GM12875 (cell line): Measurements from ENCODE around the gene B4GALT5.
"Not testable (repeated sequence)": the region's sequence is repeated elsewhere in the genome, so short reads cannot be mapped to it uniquely, and the experiment has no call there.

ENCODE experiments used
- H3K4me3 ChIP-seq: one replicate; pipeline ENCODE4 v1.5.1; 2011; ENCODE audit warnings: low read depth, low read length, control low read depth
- TF ChIP-seq, protein P1 (sequence below): IDR thresholded peaks from 2 replicates; pipeline ENCODE4 v1.5.1; 2011; ENCODE audit warnings: low read depth, mild to moderate bottlenecking, control low read depth, inconsistent platforms, low read length, moderate library complexity, borderline replicate concordance; ENCODE audit not compliant: insufficient read depth

B4GALT5 gene

DNA sequence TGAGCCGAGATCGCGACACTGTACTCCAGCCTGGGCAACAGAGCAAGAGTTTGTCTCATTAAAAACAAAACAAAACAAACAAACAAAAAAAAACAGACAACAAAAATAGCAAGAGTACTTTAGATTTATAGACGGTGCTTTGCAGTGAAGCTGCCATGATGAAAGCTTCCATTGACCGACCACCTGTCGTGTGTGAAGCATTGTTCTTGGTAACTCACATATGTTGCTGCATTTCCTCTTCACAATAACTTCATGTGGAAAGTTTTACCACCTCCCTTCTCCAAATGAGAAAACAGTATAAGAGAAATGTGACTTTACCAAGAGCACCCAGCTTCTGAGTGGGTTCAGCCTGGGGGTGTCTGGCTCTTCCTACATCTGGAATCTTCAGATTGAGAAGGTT lies 89.4 kb downstream of the B4GALT5 start:
- TF ChIP-seq, protein P1, sequence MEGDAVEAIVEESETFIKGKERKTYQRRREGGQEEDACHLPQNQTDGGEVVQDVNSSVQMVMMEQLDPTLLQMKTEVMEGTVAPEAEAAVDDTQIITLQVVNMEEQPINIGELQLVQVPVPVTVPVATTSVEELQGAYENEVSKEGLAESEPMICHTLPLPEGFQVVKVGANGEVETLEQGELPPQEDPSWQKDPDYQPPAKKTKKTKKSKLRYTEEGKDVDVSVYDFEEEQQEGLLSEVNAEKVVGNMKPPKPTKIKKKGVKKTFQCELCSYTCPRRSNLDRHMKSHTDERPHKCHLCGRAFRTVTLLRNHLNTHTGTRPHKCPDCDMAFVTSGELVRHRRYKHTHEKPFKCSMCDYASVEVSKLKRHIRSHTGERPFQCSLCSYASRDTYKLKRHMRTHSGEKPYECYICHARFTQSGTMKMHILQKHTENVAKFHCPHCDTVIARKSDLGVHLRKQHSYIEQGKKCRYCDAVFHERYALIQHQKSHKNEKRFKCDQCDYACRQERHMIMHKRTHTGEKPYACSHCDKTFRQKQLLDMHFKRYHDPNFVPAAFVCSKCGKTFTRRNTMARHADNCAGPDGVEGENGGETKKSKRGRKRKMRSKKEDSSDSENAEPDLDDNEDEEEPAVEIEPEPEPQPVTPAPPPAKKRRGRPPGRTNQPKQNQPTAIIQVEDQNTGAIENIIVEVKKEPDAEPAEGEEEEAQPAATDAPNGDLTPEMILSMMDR, result no peak
- H3K4me3 ChIP-seq, result no peak overlapping the region

DNA sequence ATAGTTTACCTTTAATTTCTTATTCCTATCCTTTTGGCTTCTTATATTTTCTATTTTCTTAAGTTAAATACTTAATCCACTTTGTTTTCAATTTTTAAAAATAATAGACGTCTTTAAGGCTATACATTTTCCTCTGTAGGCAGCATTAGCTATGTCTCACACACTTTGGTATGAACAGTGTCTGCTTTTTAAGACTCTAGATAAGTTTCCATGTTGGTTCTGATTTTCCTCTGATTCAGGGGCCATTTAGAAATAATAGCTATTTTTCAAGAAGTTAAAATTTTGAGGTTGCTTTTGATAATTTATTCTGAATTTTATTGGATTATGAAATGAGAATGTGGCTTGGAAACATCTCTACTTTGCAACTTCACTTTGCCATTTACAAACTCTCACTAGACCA lies 91.4 kb downstream of the B4GALT5 start:
- TF ChIP-seq, protein P1, result no peak
- H3K4me3 ChIP-seq, result no peak overlapping the region

DNA sequence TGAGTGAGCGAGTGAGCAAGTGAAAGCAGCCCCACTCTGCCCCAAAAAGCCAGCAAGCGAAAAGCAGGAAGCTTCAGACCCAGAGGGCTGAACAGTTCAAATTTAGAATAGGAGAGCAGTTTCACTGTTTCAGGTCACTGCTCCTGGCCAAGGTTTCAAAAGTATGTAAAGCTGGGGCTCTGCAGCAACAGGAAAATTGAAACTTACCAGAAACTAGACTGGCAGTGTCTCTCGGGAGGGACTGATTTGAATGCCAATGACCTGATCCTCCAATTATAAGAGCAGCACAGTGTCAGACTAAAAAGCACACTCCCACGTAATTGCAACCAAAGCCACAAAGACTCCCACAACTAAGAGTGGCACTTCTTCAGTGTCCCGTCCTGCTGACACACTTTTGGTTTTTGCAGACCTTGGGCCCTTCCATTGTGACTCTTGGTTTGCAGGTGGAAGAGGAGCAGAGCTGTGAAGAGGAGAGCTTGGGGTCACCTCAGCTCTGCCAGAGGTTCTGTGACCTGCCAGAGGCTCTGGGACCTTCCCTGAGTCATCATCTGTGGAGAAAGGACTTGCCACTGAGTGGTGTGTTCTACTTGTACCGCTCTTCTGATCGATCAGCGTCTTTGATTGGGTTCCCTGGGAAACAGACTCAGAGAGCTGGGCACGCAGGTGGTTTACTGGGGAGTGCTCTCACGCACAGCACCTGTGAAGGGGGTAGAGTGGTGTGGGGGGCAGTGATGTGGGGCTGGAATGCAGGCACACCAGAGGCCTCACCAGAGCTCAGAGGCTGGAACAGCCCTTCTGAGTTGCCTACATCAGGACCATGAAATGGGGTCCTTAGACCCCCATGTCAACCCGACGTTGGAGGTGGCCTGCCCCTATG lies 93.1 kb downstream of the B4GALT5 start:
- H3K4me3 ChIP-seq, result no peak overlapping the region
- TF ChIP-seq, protein P1, result no peak

DNA sequence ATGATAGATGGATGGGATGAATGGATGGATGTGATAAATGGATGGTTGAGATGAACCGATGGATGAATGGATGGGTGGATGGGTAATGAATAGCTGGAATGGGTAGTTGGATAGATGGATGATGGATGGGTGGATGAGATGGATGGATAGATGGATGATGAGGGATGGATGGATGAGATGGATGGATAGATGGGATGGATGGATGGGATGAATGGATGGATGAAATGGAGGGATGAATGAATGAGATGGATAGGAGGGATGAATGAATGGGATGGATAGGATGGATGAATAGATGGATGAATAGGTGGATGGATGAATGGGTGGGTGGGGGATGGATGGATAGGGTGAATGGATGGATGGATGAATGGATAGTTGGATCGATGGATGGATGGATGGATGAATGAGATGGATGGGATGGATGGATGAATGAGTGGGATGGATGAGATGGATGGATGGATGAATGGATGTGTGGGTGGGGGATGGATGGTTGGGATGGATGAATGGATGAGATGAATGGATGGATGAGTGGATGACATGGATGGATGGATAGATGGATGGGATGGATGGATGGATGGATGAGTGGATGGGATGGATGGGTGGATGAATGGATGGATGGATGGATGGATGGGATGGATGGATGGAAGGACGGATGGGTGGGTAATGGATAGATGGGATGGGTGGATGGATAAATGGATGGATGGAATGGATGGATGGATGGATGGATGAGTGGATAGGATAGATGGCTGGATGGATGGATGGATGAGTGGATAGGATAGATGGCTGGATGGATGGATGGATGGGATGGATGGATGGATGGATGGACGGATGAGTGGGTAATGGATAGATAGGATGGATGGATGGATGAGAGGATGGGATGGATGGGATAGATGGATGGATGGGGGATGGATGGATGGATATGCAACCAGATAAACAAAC lies 94.3 kb downstream of the B4GALT5 start:
- no peak overlapping the region for H3K4me3 ChIP-seq

DNA sequence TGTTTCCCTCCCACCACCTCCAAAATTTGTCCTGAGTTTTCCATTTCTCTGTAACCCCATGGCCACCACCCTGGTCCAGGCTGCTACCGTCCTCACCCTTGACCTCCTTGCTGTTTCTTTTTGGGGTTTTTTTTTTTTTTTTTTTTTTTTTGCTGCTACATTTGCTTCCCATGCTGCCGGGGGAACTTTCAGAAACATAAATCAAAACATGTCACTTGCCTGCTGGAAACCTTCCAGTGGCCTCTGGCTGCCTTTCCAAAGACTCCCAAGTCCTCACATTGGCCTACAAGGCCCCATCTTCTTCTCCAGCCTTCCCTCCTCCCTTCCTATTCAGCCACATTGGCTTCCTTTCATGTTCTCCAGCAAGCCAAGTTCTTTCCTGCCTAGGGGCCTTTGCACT lies 95.4 kb downstream of the B4GALT5 start:
- TF ChIP-seq, protein P1, result no peak
- no peak overlapping the region for H3K4me3 ChIP-seq

More for the DNA sequence above, 94.3 kb downstream of the B4GALT5 start:
- TF ChIP-seq, protein P1, result no peak

DNA sequence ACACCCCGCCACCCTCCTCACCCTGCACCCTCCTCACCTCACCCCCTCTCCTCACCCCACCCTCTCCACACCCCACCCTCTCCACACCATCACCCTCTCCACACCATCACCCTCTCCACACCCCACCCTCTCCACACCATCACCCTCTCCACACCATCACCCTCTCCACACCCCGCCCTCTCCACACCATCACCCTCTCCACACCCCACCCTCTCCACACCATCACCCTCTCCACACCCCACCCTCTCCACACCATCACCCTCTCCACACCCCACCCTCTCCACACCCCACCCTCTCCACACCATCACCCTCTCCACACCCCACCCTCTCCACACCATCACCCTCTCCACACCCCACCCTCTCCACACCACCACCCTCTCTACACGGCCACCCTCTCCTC lies 96.3 kb downstream of the B4GALT5 start:
- not testable (repeated sequence) for H3K4me3 ChIP-seq

DNA sequence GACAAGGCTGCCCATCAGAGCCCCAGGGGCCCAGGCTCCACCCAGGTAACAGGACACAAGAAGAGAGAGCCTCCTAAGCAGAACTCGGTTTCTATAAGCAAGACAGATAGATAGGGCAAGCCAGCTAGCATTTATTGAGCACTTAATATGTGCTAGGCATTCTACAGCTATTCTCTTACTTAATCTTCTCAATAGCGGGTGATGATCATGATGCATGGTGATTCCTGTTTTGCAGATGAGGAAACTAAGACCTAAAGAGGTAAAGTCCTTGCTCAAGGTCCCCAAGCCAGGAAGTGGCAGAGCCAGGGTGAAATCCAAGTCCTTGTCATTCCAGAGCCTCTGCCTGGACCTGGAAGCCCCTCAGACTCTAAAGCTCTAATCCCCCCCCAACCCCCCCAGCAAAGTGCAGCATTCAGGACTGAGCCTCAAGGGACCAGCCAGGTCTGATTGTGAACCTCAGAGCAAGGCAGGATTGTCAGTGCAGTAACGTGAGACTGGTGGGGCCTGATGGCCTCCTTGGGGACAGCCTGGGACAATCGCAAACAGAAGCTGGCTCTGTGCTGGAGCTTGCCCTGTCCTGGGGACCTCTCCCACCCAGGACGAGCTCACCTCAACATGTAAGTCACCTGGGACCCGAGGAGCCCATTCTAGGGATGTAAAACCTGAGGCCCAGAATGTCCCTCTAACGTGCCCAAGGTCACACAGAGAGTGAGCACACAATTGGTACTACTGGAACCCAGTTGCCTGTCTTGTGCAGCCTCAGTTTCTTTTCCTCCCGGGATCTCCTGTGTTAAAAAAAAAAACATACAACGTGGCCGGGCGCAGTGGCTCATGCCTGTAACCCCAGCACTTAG lies 97.3 kb downstream of the B4GALT5 start:
- TF ChIP-seq, protein P1, result no peak
- H3K4me3 ChIP-seq, result no peak overlapping the region
